HUES48 (cell line): Measurements from ENCODE around the gene ANKRD40.

Experiments
- H3K27ac ChIP-seq: one replicate; pipeline ENCODE4 v1.7.0; 2013; ENCODE audit warnings: low read depth, low read length, inconsistent platforms
- H3K27me3 ChIP-seq: 2 replicates; pipeline ENCODE4 v1.6.1; 2013; ENCODE audit warnings: mild to moderate bottlenecking, low read length; ENCODE audit not compliant: control insufficient read depth, insufficient read depth
- H3K36me3 ChIP-seq: 2 replicates; pipeline ENCODE4 v1.6.1; 2013; ENCODE audit warnings: low read length; ENCODE audit not compliant: control insufficient read depth, insufficient read depth
- H3K4me1 ChIP-seq: 2 replicates; pipeline ENCODE4 v1.6.1; 2013; ENCODE audit warnings: mild to moderate bottlenecking, low read length; ENCODE audit not compliant: control insufficient read depth, insufficient read depth
- H3K4me3 ChIP-seq: 2 replicates; pipeline ENCODE4 v1.5.1; 2013; ENCODE audit warnings: mild to moderate bottlenecking, low read depth, low read length
- H3K9ac ChIP-seq: 2 replicates; pipeline ENCODE4 v1.6.1; 2013; ENCODE audit warnings: mild to moderate bottlenecking, low read depth, low read length, moderate library complexity
- H3K9me3 ChIP-seq: 2 replicates; pipeline ENCODE4 v1.6.1; 2013; ENCODE audit warnings: low read length; ENCODE audit not compliant: control insufficient read depth, insufficient read depth

The ANKRD40 gene

GRCh38 chr17:50657627-50658026, 50.1 kb downstream of the ANKRD40 start:
- Histone ChIP-seq H3K36me3 (no peaks in the 10 kb centered on the region), H3K4me3 (no peak overlapping the region), H3K9ac (no peak overlapping the region), H3K27ac (no peak overlapping the region), H3K9me3 (no peaks in the 10 kb centered on the region), H3K27me3 (no peaks in the 10 kb centered on the region), H3K4me1 (peaks cover 9% of the 10 kb centered on the region)

- Histone ChIP-seq H3K4me1 (peaks cover 7% of the 10 kb centered on the region), H3K9ac (no peak overlapping the region), H3K9me3 (no peaks in the 10 kb centered on the region), H3K27ac (no peak overlapping the region), H3K27me3 (no peaks in the 10 kb centered on the region), H3K4me3 (no peak overlapping the region), H3K36me3 (no peaks in the 10 kb centered on the region)
Observed at GRCh38 chr17:50657054-50657453, 50.7 kb downstream of the ANKRD40 start.

GRCh38 chr17:50656509-50656908, 51.2 kb downstream of the ANKRD40 start:
- Histone ChIP-seq H3K27me3 (no peaks in the 10 kb centered on the region), H3K4me3 (no peak overlapping the region), H3K27ac (no peak overlapping the region), H3K4me1 (peaks cover 2% of the 10 kb centered on the region), H3K9me3 (no peaks in the 10 kb centered on the region), H3K9ac (no peak overlapping the region), H3K36me3 (no peaks in the 10 kb centered on the region)

DNA sequence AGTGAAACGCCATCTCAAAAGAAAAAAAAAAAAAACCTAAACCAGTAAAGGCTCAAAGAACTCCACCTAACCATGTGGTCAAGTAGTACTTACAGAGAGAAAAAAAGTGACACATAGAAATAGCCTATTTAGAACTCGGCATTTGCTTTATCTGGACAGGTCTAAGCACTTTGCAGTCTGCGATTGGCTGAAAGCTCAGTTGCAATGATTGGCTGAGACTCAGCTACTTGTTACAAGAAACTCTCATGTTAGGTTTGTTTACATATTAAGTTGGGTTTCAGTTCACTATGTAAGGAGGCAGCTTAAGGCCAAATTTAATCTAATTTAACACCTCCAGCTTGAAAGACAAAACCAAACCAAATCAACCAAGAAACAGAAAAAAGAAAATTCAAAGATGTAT, 54.0 kb downstream of the ANKRD40 start:
- H3K4me3 ChIP-seq, result no peak overlapping the region
- no peaks in the 10 kb centered on the region for H3K27me3 ChIP-seq
- H3K9me3 ChIP-seq, result no peaks in the 10 kb centered on the region
- H3K9ac ChIP-seq, result no peak overlapping the region
- H3K4me1 ChIP-seq, result no peaks in the 10 kb centered on the region
- H3K36me3 ChIP-seq, result no peaks in the 10 kb centered on the region
- H3K27ac ChIP-seq, result no peak overlapping the region

DNA sequence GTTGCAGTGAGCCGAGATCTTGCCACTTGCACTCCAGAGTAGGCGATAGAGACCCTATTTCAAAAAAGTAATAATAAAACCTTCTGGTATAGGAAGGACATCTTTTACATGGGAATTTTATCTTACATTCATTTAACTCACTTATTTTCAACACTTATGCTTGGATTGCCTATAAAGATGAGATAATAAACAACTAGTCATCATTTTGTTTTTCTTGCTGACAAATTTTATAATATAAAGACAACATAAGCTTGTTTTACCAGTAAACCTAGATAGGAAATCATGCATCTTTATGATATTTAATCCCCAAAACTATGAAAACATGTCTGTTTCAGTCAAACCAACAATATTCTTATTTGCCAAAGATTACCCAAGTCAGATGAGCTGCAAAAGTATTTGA, 56.1 kb downstream of the ANKRD40 start:
- Histone ChIP-seq H3K4me1 (no peaks in the 10 kb centered on the region), H3K36me3 (no peaks in the 10 kb centered on the region), H3K27me3 (no peaks in the 10 kb centered on the region), H3K9ac (no peak overlapping the region), H3K4me3 (no peak overlapping the region), H3K9me3 (no peaks in the 10 kb centered on the region), H3K27ac (no peak overlapping the region)

- Histone ChIP-seq H3K9me3 (no peaks in the 10 kb centered on the region), H3K27me3 (no peaks in the 10 kb centered on the region), H3K4me1 (no peaks in the 10 kb centered on the region), H3K4me3 (no peak overlapping the region), H3K9ac (no peak overlapping the region), H3K36me3 (no peaks in the 10 kb centered on the region), H3K27ac (no peak overlapping the region)
Observed at GRCh38 chr17:50649042-50649908, 58.4 kb downstream of the ANKRD40 start.

DNA sequence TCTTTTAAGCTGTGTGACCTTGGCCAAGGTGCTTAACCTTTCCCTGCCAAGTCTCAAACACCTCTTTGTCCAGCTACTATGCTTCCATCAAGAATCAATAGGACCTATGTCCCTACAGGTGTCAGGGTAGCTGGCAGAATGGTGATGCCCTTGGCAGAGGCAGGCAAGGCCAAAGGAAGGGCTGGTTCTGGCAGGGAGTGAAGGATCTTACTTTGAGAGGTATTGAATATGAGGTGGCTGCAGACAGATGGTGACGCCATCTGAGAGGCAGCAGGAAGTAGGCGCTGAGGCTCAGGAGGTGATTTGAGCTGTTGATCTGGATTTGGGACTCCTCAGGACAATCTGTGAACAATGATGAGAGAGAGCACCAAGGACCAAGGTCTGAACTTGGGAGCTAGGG, 60.5 kb downstream of the ANKRD40 start:
- Histone ChIP-seq H3K27ac (no peak overlapping the region), H3K27me3 (no peaks in the 10 kb centered on the region), H3K4me1 (no peaks in the 10 kb centered on the region), H3K9me3 (no peaks in the 10 kb centered on the region), H3K36me3 (no peaks in the 10 kb centered on the region), H3K4me3 (no peak overlapping the region), H3K9ac (no peak overlapping the region)

GRCh38 chr17:50645748-50646682, 61.7 kb downstream of the ANKRD40 start:
- Histone ChIP-seq H3K4me1 (peaks cover 4% of the 10 kb centered on the region; the same call in 1 of the 2 replicates), H3K27me3 (no peaks in the 10 kb centered on the region), H3K9me3 (no peaks in the 10 kb centered on the region), H3K27ac (no peak overlapping the region), H3K36me3 (no peaks in the 10 kb centered on the region), H3K9ac (no peak overlapping the region), H3K4me3 (no peak overlapping the region)
